Measurements from ENCODE around the gene CD8B2.
"Not testable (repeated sequence)": the region's sequence is repeated elsewhere in the genome, so short reads cannot be mapped to it uniquely, and the experiment has no call there.

The CD8B2 gene

GRCh38 chr2:106553321-106553720 is 66.2 kb downstream of the CD8B2 start:
- no peak for DNase-seq

GRCh38 chr2:106554411-106554810 is 67.2 kb downstream of the CD8B2 start:
- DNase-seq = no peak

- no peak for DNase-seq
Measured at GRCh38 chr2:106555053-106555452, 67.9 kb downstream of the CD8B2 start.

GRCh38 chr2:106559786-106560185 is 72.6 kb downstream of the CD8B2 start:
- DNase-seq = not testable (repeated sequence)

GRCh38 chr2:106560773-106561172 is 73.6 kb downstream of the CD8B2 start:
- no peak for DNase-seq

- DNase-seq = no peak
Measured at GRCh38 chr2:106561356-106561755, 74.2 kb downstream of the CD8B2 start.

- DNase-seq = no peak
Measured at GRCh38 chr2:106561803-106562202, 74.6 kb downstream of the CD8B2 start.

- no peak for DNase-seq
Measured at GRCh38 chr2:106562268-106563186, 75.4 kb downstream of the CD8B2 start.

GRCh38 chr2:106563195-106563594 is 76.0 kb downstream of the CD8B2 start:
- no peak for DNase-seq

- no peak for DNase-seq
Measured at GRCh38 chr2:106565599-106565998, 78.4 kb downstream of the CD8B2 start.

- DNase-seq = no peak
Measured at GRCh38 chr2:106566050-106566449, 78.9 kb downstream of the CD8B2 start.

GRCh38 chr2:106566484-106566883 is 79.3 kb downstream of the CD8B2 start:
- not testable (repeated sequence) for DNase-seq

- DNase-seq = no peak
Measured at GRCh38 chr2:106570316-106570715, 83.2 kb downstream of the CD8B2 start.

All from hippocampal formation (tissue), 2 donors.